Measurements from ENCODE around the gene ACO1.
"Not testable (repeated sequence)": the region's sequence is repeated elsewhere in the genome, so short reads cannot be mapped to it uniquely, and the experiment has no call there.

Gene ACO1

DNA sequence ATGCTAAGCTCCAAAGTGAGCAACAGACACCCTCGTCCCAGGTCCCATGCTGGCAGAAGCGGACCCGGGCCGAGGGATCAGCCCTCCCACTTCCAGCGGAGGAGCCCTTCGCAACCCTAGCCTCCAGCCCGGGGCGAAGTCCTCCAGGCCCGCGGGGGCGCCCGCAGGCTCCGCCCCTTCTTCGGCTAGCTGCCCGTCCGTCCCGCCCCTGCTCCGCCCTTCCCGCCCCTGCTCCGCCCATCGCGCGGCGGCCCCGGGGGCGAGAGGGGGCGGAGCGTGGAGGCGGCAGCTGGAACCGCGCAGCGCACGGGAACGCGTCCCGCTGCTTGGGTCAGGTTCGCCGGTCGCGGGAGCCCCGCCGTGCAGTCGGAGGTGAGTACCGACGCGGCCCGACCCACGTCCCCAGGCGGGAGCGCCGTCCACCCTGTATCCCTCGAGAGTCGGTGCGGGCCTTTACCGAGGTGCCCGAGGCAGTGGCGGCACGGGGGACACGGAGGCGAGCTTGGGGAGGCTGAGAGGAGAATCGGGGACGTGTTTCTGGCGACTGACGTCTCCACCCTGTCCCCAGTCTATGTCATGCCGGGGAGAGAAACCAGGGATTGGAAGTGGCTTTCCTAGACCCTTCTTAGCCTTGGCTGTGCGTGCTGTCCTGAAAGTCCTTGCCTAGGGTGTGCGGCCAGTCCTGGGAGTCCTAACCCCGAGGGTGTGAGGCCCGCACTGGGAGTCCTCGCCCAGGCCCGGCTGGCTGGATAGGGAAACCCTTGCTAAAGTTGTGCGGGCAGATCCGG lies at the start of gene ACO1:
TSS of gene ACO1 (plus strand) at position 280 of the 788 bp plus-strand sequence. CDS start 20,864 bp downstream, outside the sequence.
- DNase-seq: peak; percentile 64 to 75 (median 67)

DNA sequence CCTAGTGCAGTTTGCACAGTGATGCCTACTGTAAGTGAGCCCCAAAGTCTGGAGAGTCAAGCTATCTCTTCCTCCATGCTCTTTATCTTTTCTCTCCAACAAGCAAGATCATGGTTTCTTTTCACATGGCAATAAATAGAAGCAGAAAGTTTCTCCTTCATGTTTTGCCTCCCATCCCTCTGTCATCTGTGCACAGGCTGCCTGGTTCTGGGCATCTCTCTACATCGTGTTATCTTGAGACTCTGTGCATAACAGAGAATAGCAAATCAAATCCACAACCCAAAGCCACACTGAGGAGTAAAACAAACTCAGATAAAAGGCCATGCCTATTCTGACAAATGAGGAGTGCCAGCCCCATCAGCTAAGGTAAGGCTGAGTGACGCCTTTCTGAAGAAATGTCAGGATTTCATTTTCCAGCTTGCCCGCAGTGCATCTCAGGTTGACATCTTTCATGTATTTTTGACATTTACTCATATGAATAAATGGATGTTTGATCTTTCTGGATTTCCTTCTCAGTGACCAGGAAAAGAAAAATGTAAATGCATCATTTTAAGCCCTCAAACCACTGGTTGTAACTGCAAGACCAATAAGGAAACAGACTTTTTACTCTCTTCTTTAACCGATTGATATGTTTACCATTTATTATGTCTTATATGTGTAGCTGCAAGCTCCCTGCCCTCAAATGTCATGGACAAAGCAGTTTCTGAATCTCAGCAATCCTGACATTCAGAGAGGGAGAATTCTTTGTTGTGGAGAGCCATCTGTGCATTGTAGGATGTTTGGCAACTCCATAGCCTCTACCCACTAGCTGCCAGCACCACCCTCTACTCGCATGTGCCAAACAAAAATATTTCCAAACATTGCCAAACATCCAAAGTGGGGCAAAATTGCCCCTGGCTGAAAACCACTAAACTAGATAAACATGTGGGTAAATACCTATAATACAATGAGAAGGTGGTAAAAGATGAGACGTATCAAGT lies 49.2 kb upstream of the ACO1 start:
- DNase-seq: no peak

DNA sequence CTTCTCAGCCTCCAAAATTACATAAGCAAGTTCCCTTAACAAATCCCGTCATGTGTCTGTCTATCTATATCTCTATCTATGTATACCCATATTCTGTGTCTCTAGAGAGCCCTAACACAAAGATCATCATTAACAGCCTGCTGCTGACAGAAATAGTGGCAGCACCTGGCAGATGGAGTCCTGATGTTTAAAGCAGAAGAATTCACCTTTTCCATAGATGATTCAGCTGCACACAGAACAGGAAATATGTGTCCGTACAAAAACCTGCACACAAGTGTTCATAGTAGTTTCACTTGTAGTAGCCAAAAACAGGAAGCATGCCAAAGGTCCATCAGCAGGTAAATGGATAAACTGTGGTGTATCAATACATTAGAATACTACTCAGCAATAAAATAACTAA lies 45.0 kb upstream of the ACO1 start:
- DNase-seq: no peak

DNA sequence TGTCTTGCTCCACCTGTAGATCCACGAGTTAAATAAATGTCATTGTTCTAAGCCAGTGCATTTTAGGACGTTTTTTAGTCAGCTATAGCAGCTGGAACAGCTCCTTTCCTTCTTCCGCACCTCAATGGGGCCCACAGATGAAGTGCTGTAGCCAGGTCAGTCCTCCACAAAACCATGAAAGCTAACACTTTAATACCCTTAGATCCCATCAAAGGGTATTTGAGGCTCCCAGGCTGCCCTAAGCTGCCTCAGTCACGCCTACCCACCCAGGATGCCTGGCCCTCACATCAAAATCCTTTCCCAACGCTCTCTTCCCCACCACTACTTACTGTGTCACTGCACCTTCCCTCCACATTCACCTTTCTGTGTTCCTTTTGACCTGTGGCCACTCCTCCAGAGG lies 44.1 kb upstream of the ACO1 start:
- no peak for DNase-seq

DNA sequence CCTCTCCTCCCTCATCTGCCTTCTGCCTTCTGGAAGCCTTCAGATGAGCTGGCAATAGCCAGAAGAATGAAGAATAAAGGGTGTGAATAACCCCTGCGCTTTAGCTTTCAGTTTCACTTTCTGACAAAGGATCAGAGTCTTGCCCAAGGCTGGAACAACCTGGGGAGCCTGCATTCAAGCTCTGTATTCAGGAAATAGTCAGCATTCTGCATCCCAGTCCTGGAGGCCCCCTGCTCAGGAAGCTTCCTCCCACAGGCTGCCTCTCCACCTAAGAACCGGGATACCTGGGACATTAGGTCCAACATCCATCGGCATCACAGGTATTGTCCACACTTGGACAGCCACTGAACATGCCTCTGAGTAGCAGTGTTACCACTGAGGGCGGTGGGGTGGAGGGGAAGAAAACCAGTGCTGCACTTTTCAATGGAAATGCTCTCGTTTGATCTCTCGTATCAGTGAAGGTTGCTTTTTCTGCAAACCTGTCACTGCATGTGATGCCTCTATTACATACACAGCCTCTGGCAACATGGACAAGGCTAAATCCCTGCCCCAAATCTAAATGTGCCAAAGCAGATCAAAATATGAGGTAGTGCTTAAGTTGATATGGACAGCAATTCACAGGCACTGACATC lies 39.8 kb upstream of the ACO1 start:
- DNase-seq: no peak

DNA sequence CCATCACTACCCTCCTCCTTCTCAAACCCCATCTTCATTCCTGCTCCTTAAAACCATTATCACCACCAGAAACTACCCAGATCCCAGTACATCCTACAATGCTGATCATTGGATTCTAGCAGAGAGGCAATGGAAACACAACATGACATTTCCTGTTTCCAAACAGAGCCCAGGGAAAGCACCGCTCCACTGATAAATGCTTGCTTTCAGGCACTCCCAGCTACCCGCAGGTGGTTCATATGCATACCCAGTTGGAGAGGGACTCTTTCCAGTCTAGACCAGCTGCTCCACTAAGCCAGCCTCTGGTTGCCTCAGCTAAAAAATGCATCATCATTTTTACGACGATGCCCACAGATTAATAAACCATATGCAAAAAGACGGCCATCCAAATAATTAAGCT lies 39.2 kb upstream of the ACO1 start:
- DNase-seq: no peak

DNA sequence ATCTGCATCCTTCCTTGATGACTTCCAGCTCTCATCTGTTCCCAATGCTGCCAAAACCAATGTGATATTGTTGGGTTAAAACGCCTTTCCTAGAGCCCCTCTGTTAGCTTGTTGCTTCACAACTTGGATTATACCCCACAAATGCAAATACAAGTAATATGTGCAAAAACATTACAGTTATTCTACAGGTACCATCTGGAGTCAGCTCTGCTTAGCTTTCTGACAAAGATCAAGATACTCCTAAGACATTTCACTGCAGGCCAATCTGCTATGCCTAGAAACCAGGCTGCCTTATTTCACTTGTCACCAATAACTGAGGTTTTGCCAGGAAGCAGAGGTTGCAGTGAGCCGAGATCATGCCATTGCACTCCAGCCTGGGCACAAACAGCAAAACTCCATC lies 36.9 kb upstream of the ACO1 start:
- no peak for DNase-seq

DNA sequence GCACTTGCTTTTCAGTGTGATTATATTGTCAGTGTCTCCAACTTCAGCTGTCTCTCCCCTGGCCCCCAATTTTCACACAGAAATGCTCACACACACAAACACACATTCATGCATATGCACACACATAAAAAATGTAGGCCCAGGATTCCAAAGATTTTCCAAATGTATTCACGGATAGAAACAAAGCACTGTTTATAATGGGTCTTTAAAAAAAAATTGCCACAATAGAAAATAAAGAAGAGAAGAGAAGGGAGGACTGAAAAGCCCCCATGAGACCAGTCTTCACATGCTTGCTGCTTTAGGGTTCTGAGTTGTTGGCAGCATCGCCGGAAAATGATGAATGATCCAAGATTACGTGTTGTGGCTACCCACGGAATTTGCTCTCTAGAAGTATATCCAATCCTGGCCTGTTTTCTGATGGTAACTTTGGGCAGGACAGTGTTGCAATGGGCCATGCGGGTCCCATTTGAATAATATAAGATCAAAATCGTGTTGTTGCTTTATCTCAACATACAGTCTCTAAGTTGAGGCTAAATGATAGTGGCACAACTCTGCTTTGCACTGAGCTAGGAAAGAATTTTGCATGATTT lies 36.2 kb upstream of the ACO1 start:
- no peak for DNase-seq

DNA sequence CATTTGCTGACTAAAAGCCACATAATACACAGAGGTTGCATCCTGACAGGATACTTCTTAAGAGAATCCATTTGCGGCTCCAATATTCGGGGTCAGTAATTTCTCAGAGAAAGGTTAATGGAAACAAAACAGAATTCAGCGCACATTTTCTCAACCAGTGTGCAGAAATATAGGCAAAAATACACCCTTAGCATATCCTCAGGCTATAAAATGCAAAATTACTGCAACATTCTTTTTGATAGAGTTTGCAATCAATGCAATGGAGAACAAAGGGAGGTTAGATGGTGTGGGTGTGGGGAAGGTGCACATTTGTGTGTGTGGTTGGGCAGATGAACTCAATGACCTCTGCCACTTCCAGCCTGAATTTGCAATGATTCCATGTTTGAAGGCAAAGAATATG lies 35.4 kb upstream of the ACO1 start:
- no peak for DNase-seq

DNA sequence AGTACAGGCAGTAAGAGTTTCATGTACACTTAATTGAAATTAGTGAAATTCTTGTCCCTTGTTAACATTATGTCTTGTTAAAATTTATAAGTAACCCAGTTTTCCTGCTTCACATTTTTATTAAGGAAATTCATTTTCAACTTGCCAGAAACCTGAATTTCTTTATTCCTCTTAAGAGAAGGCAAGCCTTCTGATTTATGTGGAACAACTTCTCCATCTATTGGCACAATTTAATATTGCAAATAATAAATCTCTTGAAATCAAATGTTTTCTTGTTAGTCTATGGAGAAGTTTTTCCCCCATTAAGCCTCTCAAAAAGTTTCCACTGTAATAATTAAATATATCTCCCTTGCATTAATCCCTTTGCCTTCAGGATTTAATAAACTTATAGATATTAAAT lies 33.8 kb upstream of the ACO1 start:
- DNase-seq: no peak

DNA sequence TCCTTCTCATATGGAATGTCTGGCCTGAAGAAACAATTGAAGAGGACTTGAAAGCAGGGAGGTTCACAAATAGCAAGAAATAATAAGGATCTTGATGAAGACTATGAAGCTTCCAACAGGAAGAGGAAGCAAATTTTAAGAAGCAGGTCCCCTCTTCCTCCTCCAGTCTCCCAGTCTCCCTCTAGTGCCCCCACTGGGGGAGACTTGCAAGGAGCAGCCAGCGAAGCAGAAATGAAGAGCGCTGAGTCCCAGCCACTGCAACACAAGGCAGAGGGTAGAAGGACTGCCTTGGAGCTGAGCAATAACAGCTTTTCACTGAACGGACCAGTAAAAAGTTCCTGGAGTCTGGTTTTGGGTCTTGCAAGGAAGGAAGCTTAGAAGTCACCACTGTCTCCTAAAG lies 32.6 kb upstream of the ACO1 start:
- DNase-seq: no peak

DNA sequence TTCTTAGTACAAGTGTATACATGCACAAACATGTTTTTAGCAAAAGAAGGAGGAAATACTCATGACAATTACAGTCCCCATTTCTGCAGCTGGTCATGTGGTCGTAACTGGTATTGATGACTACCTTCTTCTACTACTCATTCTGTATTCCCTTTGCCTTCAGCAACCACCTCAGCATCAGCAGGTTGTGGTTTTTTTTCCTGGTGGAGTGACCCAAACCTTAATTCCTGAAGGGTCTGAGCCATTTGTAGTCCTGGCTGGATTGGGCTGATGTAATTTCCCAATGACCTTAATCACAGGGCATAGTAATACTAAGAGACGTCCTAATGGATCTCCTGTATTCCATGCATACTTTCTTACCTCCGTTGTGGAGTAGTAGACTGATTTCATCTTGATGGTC lies 31.0 kb upstream of the ACO1 start:
- not testable (repeated sequence) for DNase-seq

DNA sequence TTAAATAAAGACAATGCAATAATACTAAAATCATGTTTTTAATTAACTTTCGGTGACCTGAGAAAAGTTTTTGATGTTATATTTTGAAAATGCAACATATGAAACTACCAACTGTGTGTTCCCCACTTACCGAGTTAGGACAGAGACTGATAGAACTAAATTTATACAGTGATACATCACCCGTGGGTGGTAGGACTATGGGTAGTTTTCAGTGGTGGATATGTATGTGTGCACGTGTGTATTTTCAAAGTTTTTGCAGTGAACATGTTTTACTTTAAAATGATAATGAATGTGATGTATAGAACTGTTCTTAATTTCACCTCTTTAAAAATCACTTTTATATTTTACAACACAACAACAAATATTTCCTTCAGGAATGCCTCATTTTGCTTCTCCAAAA lies 25.0 kb upstream of the ACO1 start:
- no peak for DNase-seq

DNA sequence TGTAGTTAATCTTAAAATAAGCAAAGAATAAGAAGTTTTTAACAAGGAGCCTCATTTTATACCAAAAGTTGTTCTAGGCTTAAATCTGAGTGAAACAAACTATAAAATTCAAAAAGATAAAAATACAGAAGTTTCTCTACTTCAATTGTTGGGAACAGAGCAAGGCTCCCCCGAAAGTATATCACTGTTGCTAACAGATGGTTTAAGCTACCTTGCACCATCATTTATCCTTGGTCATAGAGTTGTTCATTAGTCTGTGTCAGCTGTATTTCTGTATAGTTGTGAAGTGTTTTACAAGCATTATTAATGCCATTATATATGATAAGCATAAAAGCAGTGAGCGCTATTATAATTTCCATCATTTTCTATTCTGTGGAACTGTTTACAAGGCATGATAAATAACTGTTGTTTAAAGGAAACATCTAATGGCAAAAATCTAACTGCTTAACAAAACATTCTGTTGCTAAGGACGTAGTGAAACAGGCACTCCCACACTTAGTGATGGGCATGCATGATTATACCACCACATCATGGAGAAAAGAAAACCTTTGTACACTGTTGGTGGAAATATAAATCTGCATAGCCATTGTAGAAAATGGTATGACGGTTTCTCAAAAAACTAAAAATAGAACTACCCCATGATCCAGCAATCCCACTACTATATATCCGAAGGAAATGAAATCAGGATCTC lies 23.3 kb upstream of the ACO1 start:
- no peak for DNase-seq

DNA sequence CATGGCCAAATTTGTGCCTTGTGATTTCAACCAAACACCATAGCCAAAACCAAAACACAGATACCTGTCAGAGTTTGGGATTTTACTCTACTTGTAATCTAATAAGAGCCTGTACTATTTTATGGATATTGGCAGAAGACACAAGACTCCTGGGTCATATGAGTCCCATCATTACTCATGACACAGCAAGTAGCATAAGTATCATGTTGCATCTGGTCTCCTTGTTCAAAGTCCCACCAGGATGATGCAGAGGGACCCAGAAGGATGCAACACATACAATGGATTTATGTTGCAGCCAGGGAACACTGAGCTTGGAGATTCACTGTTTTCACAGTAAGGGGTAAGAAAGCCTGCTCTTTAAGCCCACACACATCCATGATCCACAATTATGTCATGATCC lies 13.2 kb upstream of the ACO1 start:
- DNase-seq: no peak

DNA sequence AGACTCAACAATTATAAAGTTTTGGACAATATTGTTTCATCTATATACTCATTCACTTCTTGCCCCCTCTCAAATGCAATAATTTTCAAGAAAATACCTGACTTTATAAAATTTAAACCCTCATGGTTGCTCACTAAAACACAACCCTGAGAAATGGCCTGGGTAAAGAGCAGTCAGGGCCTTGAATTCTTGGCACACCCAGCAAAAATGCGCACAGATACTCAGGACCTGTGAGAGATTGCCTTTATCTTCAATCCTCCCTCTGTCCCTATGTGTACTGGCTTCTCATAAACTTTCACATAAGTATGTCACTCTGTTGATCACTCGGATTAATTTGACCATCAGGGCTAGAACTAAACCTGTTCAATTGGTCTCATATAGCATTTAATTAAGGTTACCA lies 12.8 kb upstream of the ACO1 start:
- no peak for DNase-seq

DNA sequence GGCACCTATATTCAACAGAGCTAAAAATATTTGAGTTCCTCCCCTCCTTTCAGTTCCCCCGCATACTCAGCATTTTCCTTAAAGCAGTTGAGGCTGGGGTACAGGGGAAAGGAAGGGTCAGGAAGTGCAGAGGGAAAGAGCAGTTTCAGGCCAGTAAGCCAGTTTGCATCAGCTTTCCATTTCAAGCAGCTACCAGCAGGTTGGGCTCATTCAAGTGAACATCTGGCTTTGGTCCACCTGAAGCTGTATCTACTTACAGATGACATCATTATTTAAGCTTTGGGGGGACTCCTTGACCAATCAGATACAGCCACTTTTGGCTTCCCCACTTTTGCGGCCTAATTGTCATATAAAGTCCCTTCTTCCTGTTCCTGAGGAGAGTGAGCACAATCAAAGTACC lies 8.2 kb upstream of the ACO1 start:
- DNase-seq: no peak

DNA sequence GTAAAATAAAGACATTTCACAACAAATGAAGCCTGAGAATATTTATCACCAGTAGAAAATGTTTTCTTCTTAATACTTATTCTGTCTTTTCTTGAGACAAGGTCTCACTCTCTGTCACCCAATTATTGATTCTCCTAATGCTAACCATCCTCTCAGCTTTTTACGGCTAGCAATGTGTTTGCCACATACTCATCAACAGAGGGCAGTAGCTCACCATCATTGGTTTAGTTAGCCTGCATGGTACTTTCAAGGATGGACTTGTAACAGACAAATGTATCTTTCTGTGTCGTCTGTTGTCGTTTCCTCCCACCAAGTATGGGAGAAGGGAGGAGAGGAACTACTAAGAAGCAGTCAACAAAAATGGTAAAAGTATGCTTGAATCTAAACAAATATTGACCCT lies 5.9 kb upstream of the ACO1 start:
- no peak for DNase-seq

DNA sequence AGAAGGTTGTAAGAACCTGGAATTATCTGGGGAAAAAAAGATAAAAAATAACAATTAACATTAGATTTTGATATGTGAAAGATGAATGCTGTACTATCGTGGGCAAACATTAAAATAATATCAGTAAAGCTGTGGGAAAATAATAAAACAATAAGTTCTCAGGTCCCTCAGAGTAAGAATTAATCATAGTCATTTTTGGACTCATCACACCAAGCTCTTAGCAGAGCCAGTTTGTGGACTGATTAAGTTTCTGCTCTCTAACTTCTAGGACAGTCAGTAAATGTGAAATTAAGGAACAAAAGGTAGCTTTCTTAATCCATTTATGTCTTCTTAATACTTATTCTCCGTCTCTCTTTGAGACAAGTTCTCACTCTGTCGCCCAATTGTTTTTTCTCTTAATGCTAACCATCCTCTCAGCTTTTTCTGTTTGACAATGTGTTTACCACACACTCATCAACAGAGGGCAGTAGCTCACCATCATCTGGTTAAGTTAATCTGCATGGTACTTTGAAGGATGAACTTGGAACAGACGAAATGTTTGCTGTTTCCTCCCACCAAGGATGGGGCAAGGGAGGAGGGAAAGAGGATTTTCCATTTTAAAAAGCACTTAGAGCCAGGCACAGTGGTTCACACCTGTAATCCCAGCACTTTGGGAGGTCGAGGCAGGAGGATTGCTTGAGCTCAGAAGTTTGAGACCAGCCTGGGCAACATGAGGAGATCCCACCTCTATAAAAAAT lies 5.3 kb upstream of the ACO1 start:
- peak in 2 of 4 experiments; percentile 11 for DNase-seq

DNA sequence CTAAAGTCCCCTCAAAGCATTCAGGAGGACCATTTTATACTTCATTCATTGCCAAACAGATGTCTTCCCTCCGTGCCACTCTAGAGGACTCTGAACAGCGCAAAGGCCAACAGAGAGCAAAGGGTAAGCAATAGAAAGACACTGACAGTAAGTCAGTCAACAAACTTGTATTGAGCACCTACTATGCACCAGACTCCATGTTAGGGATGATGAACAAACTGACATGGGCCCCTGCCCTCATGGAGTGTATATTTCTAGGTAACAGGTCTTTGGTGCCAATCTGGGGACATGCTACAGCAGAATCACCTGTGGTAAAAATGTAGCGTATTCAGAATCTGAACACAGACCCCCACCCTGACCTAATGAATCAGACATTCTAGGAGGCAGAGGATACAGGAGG lies 3.5 kb upstream of the ACO1 start:
- no peak for DNase-seq

DNA sequence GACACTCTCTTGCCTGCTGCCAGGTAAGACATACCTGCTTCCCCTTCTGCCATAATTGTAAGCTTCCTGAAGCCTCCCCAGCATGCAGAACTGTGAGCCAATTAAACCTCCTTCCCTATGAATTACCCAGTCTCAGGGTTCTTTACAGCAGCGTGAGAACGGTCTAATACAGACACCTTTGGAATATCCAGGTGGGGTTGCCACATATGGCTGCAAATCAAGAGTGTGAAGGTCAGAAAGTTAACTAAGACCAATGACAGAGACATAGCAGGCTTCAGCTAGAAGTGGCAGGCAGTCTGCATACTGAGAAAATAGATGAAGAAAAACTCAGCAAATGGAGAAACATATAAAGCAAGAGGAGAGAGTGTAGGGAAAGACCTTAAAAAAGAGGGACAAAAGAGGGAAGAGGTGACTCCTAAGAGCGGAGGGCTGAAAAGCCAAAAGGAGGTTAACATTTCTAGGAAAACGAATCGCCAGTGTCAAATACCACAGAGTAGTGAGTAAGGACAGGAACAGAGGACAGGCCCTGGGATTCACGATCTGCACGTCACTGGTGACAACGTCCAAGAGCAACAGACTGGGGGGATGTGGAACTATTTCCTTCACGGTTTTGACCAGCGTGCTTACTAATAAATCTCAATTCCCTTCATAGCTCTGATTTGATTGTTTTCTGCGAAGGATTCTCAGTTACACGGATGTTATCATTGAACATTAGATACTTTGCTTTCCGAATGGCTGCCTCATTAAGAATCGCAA lies 1.7 kb upstream of the ACO1 start:
- no peak for DNase-seq
